Immature natural killer cell (primary cell): ENCODE data around the gene LMBRD1. TPM values are rescaled to one million over a fixed set of nuclear protein-coding genes. Genes with fewer than 3 reads are reported as not detected.

Experiments
- DNase-seq, 3 donors: peaks; one replicate each; pipeline ENCODE4 v3.0.0; 2022; ENCODE audit warnings: mixed read lengths in 1 of 3
- H3K27ac Mint-ChIP-seq, 6 donors: one replicate each; pipeline ENCODE4 v1.8.0; 2020; ENCODE audit warnings: mixed read lengths in 6 of 6, mild to moderate bottlenecking in 5 of 6, inconsistent platforms in 4 of 6, moderate library complexity in 3 of 6
- H3K27me3 Mint-ChIP-seq, 3 donors: one replicate each; pipeline ENCODE4 v1.8.0; 2020 to 2021; ENCODE audit warnings: low read depth in 3 of 3, mild to moderate bottlenecking in 3 of 3, mixed read lengths in 3 of 3, moderate library complexity in 3 of 3, inconsistent platforms in 1 of 3
- H3K36me3 Mint-ChIP-seq, 3 donors: one replicate each; pipeline ENCODE4 v1.8.0; 2020; ENCODE audit warnings: mixed read lengths in 3 of 3, inconsistent platforms in 2 of 3, mild to moderate bottlenecking in 2 of 3
- H3K4me1 Mint-ChIP-seq, 2 donors: one replicate each; pipeline ENCODE4 v1.8.0; 2020; ENCODE audit warnings: inconsistent platforms in 2 of 2, mild to moderate bottlenecking in 2 of 2, mixed read lengths in 2 of 2, moderate library complexity in 1 of 2
- H3K4me3 Mint-ChIP-seq, 5 donors: one replicate each; pipeline ENCODE4 v1.8.0; 2020; ENCODE audit warnings: mild to moderate bottlenecking in 5 of 5, mixed read lengths in 5 of 5, inconsistent platforms in 3 of 5, moderate library complexity in 3 of 5
- H3K9me3 Mint-ChIP-seq, 6 donors: one replicate each; pipeline ENCODE4 v1.8.0; 2020; ENCODE audit warnings: mild to moderate bottlenecking in 6 of 6, mixed read lengths in 6 of 6, inconsistent platforms in 4 of 6, moderate library complexity in 3 of 6
- polyA plus RNA-seq, 3 donors: library from polyadenylated mRNA; unstranded; fragments of 300-500 nt; fragmentation: Illumina TruSeq; gene quantifications; one replicate each; pipeline ENCODE4 v1.2.3, GENCODE V29; 2021

LMBRD1 gene
- polyA plus RNA-seq, 3 donors from 2014 or later: 30.9 to 49.7 (median 37.2) TPM

DNA sequence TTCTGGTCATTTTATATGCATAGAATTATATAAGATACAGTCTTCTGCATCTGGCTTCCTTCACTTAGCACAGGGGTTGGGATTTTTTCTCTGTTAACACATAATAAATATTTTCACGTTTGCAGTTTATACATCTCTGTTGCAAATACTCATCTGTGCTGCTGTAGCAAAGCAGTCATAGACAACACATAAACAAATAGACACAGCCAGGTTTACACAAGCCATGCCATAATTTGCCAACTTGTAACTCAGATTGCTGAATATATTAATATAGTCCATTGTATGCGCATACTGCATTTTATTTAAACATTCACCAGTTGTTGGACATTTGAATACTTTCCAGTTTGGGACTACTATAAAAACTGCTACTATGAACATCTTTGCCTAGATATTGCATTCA, 35.0 kb downstream of the LMBRD1 start:
- DNase-seq: no peak
- Mint-ChIP-seq H3K36me3 (no peaks in the 10 kb centered on the region), H3K27ac (peak overlapping the region in 1 of 6 donors; percentile 18), H3K4me3 (no peak overlapping the region), H3K9me3 (no peaks in the 10 kb centered on the region), H3K27me3 (no peaks in the 10 kb centered on the region), H3K4me1 (peaks cover 56 to 84% of the 10 kb centered on the region in 2 donors)

DNA sequence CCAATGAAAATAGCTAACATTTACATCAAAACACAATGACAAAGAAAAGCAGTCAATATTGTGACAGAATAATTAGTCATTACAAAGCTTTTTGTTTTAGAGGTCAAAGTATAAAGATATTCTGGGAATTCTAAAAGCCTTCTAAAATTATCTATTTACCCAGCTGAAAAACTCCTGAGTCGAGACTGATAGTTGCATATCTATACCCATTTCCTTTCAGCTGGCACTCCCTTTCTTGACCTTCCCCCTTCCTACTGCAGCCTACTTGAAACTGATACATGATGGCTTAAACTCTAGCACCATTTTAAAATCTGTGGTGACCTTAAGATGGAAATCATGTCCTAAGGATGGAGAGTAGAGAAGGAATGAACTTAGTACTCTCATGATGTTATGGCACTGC, 38.6 kb downstream of the LMBRD1 start:
- Mint-ChIP-seq H3K27ac (peak overlapping the region in 1 of 6 donors; percentile 73), H3K4me3 (no peak overlapping the region), H3K27me3 (no peaks in the 10 kb centered on the region), H3K4me1 (peaks cover 56 to 84% of the 10 kb centered on the region in 2 donors), H3K36me3 (peaks cover 0 to 11% (median 7%) of the 10 kb centered on the region in 3 donors), H3K9me3 (peaks cover 0 to 2% (median 0%) of the 10 kb centered on the region in 6 donors)
- DNase-seq: no peak

DNA sequence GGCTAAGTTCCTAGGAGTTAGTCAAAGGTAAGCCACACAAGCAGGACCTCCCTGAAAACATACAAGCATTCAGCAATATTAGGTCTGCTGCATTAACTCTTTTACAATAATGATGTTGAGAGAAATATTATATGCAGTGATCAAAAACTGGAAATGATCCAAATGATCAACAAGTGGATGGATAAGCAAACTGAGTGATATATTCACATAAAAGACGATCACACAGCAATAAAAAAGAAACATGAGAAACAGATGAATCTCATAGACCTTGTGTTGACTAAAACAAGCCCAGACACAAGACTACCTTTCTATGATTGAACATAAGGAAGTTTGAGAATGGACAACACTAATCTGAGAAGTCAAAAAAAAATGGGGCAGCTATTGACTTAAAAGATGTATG, 39.9 kb downstream of the LMBRD1 start:
- Mint-ChIP-seq H3K4me1 (peaks cover 45 to 77% of the 10 kb centered on the region in 2 donors), H3K4me3 (no peak overlapping the region), H3K27me3 (no peaks in the 10 kb centered on the region), H3K27ac (peak overlapping the region in 1 of 6 donors; percentile 39), H3K36me3 (peaks cover 0 to 11% (median 7%) of the 10 kb centered on the region in 3 donors), H3K9me3 (peaks cover 0 to 2% (median 0%) of the 10 kb centered on the region in 6 donors)
- no peak for DNase-seq

DNA sequence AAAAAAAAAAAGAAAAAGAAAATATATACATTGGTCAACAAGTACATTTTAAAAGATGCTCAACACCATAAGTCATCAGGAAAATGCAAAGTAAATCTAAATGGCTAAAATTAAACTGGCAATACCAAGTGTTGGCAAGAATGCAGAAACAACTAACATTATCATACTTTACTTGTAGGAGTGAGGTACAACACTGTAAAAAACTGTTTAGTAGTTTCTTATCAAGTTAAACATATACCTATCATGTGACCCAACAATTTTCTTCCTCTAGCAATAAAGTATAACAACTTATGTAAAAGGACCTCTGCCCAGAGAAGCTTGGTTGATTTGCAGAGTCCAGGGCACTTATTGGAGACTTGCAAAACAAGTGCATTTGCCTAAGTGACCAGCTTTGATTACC, 40.4 kb downstream of the LMBRD1 start:
- H3K36me3 Mint-ChIP-seq: peaks cover 0 to 11% (median 7%) of the 10 kb centered on the region in 3 donors
- H3K27me3 Mint-ChIP-seq: no peaks in the 10 kb centered on the region
- no peak overlapping the region for H3K4me3 Mint-ChIP-seq
- H3K9me3 Mint-ChIP-seq: peaks cover 0 to 2% (median 0%) of the 10 kb centered on the region in 6 donors
- H3K27ac Mint-ChIP-seq: no peak overlapping the region
- DNase-seq: no peak
- H3K4me1 Mint-ChIP-seq: peaks cover 44 to 72% of the 10 kb centered on the region in 2 donors

DNA sequence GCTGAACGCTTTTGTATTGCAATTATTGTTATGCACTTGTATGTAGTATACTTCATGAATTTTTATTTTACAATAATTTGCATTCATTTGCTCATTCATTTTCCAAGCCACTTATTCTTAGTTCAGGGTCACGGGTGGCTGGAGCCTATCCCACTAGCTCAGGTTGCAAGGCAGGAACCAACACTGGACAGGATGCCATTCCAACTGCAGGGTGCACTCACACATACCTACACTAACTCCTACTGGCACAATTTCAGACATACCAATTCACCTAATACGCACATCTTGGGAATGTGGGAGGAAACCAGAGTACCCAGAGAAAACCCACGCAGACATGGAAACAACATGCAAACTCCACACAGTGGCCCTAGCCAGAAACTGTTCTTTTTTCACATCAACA, 61.8 kb downstream of the LMBRD1 start:
- peaks cover 0 to 14% (median 0%) of the 10 kb centered on the region in 3 donors for H3K36me3 Mint-ChIP-seq
- no peaks in the 10 kb centered on the region for H3K27me3 Mint-ChIP-seq
- peaks cover 0 to 14% of the 10 kb centered on the region in 2 donors for H3K4me1 Mint-ChIP-seq
- no peak for DNase-seq
- no peak overlapping the region for H3K4me3 Mint-ChIP-seq
- H3K9me3 Mint-ChIP-seq: no peaks in the 10 kb centered on the region
- peak overlapping the region in 1 of 6 donors; percentile 14 for H3K27ac Mint-ChIP-seq

- Mint-ChIP-seq H3K9me3 (no peaks in the 10 kb centered on the region), H3K27me3 (no peaks in the 10 kb centered on the region), H3K27ac (no peak overlapping the region), H3K36me3 (peaks cover 0 to 12% (median 0%) of the 10 kb centered on the region in 3 donors), H3K4me3 (no peak overlapping the region), H3K4me1 (peaks cover 0 to 14% of the 10 kb centered on the region in 2 donors)
- DNase-seq: no peak
Observed at GRCh38 chr6:69732640-69733039, 64.2 kb downstream of the LMBRD1 start.

DNA sequence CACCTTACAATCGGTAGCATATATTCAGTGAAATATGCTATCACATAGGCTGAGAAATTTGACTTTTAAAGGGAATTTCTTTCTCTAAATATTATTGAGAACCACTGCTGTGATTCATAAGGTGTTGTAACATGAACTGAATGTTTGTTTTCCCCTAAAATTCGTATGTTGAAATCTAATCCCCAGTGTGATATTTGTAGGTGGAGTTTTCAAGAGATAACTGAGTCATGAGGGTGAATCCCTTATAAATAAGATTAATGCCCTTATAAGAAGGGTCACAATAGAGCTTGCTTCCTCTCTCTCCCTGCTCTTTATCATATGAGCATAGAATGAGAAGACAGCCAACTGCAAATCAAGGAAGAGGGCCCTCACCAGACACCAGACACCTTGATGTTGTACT, 64.8 kb downstream of the LMBRD1 start:
- no peaks in the 10 kb centered on the region for H3K27me3 Mint-ChIP-seq
- DNase-seq: no peak
- no peak overlapping the region for H3K27ac Mint-ChIP-seq
- peaks cover 0 to 12% (median 0%) of the 10 kb centered on the region in 3 donors for H3K36me3 Mint-ChIP-seq
- no peak overlapping the region for H3K4me3 Mint-ChIP-seq
- peaks cover 0 to 14% of the 10 kb centered on the region in 2 donors for H3K4me1 Mint-ChIP-seq
- no peaks in the 10 kb centered on the region for H3K9me3 Mint-ChIP-seq

GRCh38 chr6:69729870-69730449, 66.8 kb downstream of the LMBRD1 start:
- Mint-ChIP-seq H3K4me1 (peaks cover 2 to 25% of the 10 kb centered on the region in 2 donors), H3K4me3 (no peak overlapping the region), H3K9me3 (peaks cover 0 to 2% (median 0%) of the 10 kb centered on the region in 6 donors), H3K27me3 (no peaks in the 10 kb centered on the region), H3K36me3 (peaks cover 12 to 15% (median 14%) of the 10 kb centered on the region in 3 donors), H3K27ac (no peak overlapping the region)
- DNase-seq: no peak

GRCh38 chr6:69722683-69723082, 74.1 kb downstream of the LMBRD1 start:
- peaks cover 0 to 1% (median 0%) of the 10 kb centered on the region in 3 donors for H3K27me3 Mint-ChIP-seq
- no peak for DNase-seq

GRCh38 chr6:69719602-69720193, 77.1 kb downstream of the LMBRD1 start:
- Mint-ChIP-seq H3K27me3 (peaks cover 0 to 1% (median 0%) of the 10 kb centered on the region in 3 donors), H3K4me1 (peaks cover 4 to 22% of the 10 kb centered on the region in 2 donors), H3K4me3 (no peak overlapping the region), H3K9me3 (peaks cover 0 to 1% (median 0%) of the 10 kb centered on the region in 6 donors), H3K27ac (no peak overlapping the region), H3K36me3 (peaks cover 30 to 39% (median 34%) of the 10 kb centered on the region in 3 donors)
- no peak for DNase-seq

More at GRCh38 chr6:69722683-69723082, 74.1 kb downstream of the LMBRD1 start:
- Mint-ChIP-seq H3K9me3 (peaks cover 0 to 2% (median 0%) of the 10 kb centered on the region in 6 donors), H3K36me3 (peaks cover 38 to 42% (median 41%) of the 10 kb centered on the region in 3 donors), H3K4me3 (no peak overlapping the region), H3K4me1 (peaks cover 7 to 33% of the 10 kb centered on the region in 2 donors), H3K27ac (no peak overlapping the region)

- no peak for DNase-seq
- H3K27me3 Mint-ChIP-seq: no peaks in the 10 kb centered on the region
- no peak overlapping the region for H3K4me3 Mint-ChIP-seq
- H3K4me1 Mint-ChIP-seq: peaks cover 0 to 13% of the 10 kb centered on the region in 2 donors
- peaks cover 8 to 23% (median 17%) of the 10 kb centered on the region in 3 donors for H3K36me3 Mint-ChIP-seq
- no peaks in the 10 kb centered on the region for H3K9me3 Mint-ChIP-seq
- peak overlapping the region in 1 of 6 donors; percentile 8 for H3K27ac Mint-ChIP-seq
Observed at GRCh38 chr6:69706724-69707123, 90.1 kb downstream of the LMBRD1 start.

GRCh38 chr6:69705954-69706353, 90.9 kb downstream of the LMBRD1 start:
- DNase-seq: no peak
- Mint-ChIP-seq H3K9me3 (no peaks in the 10 kb centered on the region), H3K36me3 (peaks cover 8 to 23% (median 17%) of the 10 kb centered on the region in 3 donors), H3K27ac (no peak overlapping the region), H3K27me3 (no peaks in the 10 kb centered on the region), H3K4me3 (no peak overlapping the region), H3K4me1 (peaks cover 0 to 13% of the 10 kb centered on the region in 2 donors)

GRCh38 chr6:69704916-69705315, 91.9 kb downstream of the LMBRD1 start:
- Mint-ChIP-seq H3K9me3 (no peaks in the 10 kb centered on the region), H3K27ac (no peak overlapping the region), H3K4me1 (peaks cover 0 to 5% of the 10 kb centered on the region in 2 donors), H3K36me3 (peaks cover 8 to 23% (median 17%) of the 10 kb centered on the region in 3 donors), H3K27me3 (no peaks in the 10 kb centered on the region), H3K4me3 (no peak overlapping the region)
- no peak for DNase-seq

DNA sequence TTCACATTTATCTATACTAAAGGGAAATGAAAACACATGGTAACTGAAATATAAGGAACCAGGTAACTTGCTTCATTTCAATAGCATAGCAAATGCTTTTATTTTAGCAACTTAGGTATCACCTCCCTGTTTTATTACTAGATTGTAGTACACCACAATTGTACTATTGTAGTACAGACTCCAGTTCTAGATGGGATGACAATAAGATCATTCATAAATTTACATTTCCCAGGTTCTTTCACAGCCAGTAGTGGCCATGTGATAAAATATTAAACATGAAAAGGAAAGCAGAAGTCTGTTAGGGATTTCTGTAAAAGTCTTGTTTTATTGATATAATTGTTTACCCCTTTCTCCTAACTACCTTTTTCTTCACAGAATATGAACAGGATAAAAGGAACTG, 97.2 kb downstream of the LMBRD1 start:
- no peak overlapping the region for H3K4me3 Mint-ChIP-seq
- no peaks in the 10 kb centered on the region for H3K27me3 Mint-ChIP-seq
- H3K4me1 Mint-ChIP-seq: no peaks in the 10 kb centered on the region
- H3K36me3 Mint-ChIP-seq: peaks cover 22 to 26% (median 24%) of the 10 kb centered on the region in 3 donors
- peak overlapping the region in 1 of 6 donors; percentile 50 for H3K27ac Mint-ChIP-seq
- DNase-seq: no peak
- H3K9me3 Mint-ChIP-seq: no peaks in the 10 kb centered on the region
